Nephron (organoid): Measurements from ENCODE around the gene SPPL2B.

Source experiments
- H3K27ac Mint-ChIP-seq, 3 experiments: 2 replicates each; pipeline ENCODE4 v1.8.0; 2020; ENCODE audit warnings: mixed read lengths in 3 of 3, mild to moderate bottlenecking in 2 of 3, moderate library complexity in 1 of 3
- H3K27me3 Mint-ChIP-seq: 2 replicates; pipeline ENCODE4 v1.8.0; 2021; ENCODE audit warnings: low read depth, mild to moderate bottlenecking, moderate library complexity, mixed read lengths
- H3K36me3 Mint-ChIP-seq: 2 replicates; pipeline ENCODE4 v1.8.0; 2020; ENCODE audit warnings: low read depth, mixed read lengths
- H3K4me1 Mint-ChIP-seq: 2 replicates; pipeline ENCODE4 v1.8.0; 2020; ENCODE audit warnings: mixed read lengths
- H3K4me3 Mint-ChIP-seq, 3 experiments: 2 replicates each; pipeline ENCODE4 v1.8.0; 2020; ENCODE audit warnings: mild to moderate bottlenecking in 3 of 3, mixed read lengths in 3 of 3, moderate library complexity in 2 of 3
- H3K9me3 Mint-ChIP-seq: 2 replicates; pipeline ENCODE4 v1.8.0; 2020; ENCODE audit warnings: mixed read lengths
- CTCF ChIP-seq, 3 experiments: fragments of 200-600 bp; sonication (generic); IDR thresholded peaks; one replicate each; pipeline ENCODE4 v1.5.0; 2021; ENCODE audit warnings: antibody characterized with exemption in 3 of 3; ENCODE audit not compliant: unreplicated experiment in 3 of 3

Gene SPPL2B

GRCh38 chr19:2340496-2341243, 12.2 kb downstream of the SPPL2B start:
- peaks cover 23% of the 10 kb centered on the region for H3K4me1 Mint-ChIP-seq
- H3K9me3 Mint-ChIP-seq: no peaks in the 10 kb centered on the region
- no peak for TF ChIP-seq CTCF (IDR thresholded peaks at IDR 0.05; ENCODE audit: unreplicated experiment in 3 of 3)
- H3K27me3 Mint-ChIP-seq: no peaks in the 10 kb centered on the region
- H3K27ac Mint-ChIP-seq: no peak overlapping the region
- H3K4me3 Mint-ChIP-seq: no peak overlapping the region
- peaks cover 2% of the 10 kb centered on the region for H3K36me3 Mint-ChIP-seq

GRCh38 chr19:2341244-2341751, 12.8 kb downstream of the SPPL2B start:
- no peak for TF ChIP-seq CTCF (IDR thresholded peaks at IDR 0.05; ENCODE audit: unreplicated experiment in 3 of 3)
- peaks cover 6% of the 10 kb centered on the region for H3K36me3 Mint-ChIP-seq
- H3K27ac Mint-ChIP-seq: no peak overlapping the region
- H3K4me3 Mint-ChIP-seq: no peak overlapping the region
- no peaks in the 10 kb centered on the region for H3K27me3 Mint-ChIP-seq
- H3K4me1 Mint-ChIP-seq: peaks cover 21% of the 10 kb centered on the region
- H3K9me3 Mint-ChIP-seq: no peaks in the 10 kb centered on the region

- Mint-ChIP-seq H3K27ac (no peak overlapping the region), H3K9me3 (no peaks in the 10 kb centered on the region), H3K4me1 (peaks cover 14% of the 10 kb centered on the region), H3K36me3 (peaks cover 6% of the 10 kb centered on the region), H3K4me3 (no peak overlapping the region), H3K27me3 (no peaks in the 10 kb centered on the region)
- no peak for TF ChIP-seq CTCF (IDR thresholded peaks at IDR 0.05; ENCODE audit: unreplicated experiment in 3 of 3)
These were observed 13.5 kb downstream of the SPPL2B start for GRCh38 chr19:2341982-2342381.

GRCh38 chr19:2342656-2343288, 14.3 kb downstream of the SPPL2B start:
- no peaks in the 10 kb centered on the region for H3K27me3 Mint-ChIP-seq

GRCh38 chr19:2343289-2343982, 15.0 kb downstream of the SPPL2B start:
- Mint-ChIP-seq H3K9me3 (no peaks in the 10 kb centered on the region), H3K27ac (no peak overlapping the region), H3K4me1 (peaks cover 6% of the 10 kb centered on the region), H3K27me3 (no peaks in the 10 kb centered on the region), H3K4me3 (no peak overlapping the region), H3K36me3 (peaks cover 6% of the 10 kb centered on the region)
- TF ChIP-seq CTCF (IDR thresholded peaks at IDR 0.05; ENCODE audit: unreplicated experiment in 3 of 3): no peak

More at GRCh38 chr19:2342656-2343288, 14.3 kb downstream of the SPPL2B start:
- Mint-ChIP-seq H3K27ac (no peak overlapping the region), H3K36me3 (peaks cover 6% of the 10 kb centered on the region), H3K9me3 (no peaks in the 10 kb centered on the region), H3K4me1 (peaks cover 6% of the 10 kb centered on the region), H3K4me3 (no peak overlapping the region)
- no peak for TF ChIP-seq CTCF (IDR thresholded peaks at IDR 0.05; ENCODE audit: unreplicated experiment in 3 of 3)
